Mammary epithelial cell (primary cell): ENCODE results near the gene ZBTB46.

Source experiments
- EZH2 ChIP-seq: IDR thresholded peaks from 2 replicates; pipeline ENCODE4 v1.6.1; 2012; ENCODE audit warnings: low read length, inconsistent platforms, borderline replicate concordance
- TF ChIP-seq, protein P1 (sequence below), 2 donors: IDR thresholded peaks in 1 of 2; conservative IDR thresholded peaks in 1 of 2; 2 replicates each; pipeline ENCODE4 v1.5.1; 2011 to 2012; ENCODE audit warnings: inconsistent platforms in 2 of 2, low read length in 2 of 2, mild to moderate bottlenecking in 2 of 2, control low read depth in 1 of 2, low read depth in 1 of 2; ENCODE audit not compliant: insufficient read depth in 1 of 2; ENCODE audit errors: extremely low read depth in 1 of 2

DNA sequence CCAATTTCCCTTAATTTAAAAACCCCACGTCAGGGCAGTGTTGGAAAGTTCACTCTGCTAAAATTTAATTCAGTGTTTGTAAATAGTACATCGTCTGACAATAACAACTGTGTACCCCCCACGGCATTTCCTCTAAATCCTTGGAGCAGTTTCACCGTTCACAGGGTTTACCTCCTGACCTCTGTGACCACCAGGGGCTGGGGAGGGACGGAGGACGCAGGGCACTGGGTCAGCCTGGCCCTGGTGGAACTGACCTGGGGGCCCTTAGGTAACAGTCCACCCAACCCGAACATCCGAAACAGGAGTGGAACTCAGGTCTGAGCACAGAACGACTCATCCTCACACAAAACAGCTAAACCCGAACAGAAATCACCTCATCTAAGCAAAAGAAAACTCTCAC, 2.1 kb downstream of the ZBTB46 start:
- TF ChIP-seq, protein P1, sequence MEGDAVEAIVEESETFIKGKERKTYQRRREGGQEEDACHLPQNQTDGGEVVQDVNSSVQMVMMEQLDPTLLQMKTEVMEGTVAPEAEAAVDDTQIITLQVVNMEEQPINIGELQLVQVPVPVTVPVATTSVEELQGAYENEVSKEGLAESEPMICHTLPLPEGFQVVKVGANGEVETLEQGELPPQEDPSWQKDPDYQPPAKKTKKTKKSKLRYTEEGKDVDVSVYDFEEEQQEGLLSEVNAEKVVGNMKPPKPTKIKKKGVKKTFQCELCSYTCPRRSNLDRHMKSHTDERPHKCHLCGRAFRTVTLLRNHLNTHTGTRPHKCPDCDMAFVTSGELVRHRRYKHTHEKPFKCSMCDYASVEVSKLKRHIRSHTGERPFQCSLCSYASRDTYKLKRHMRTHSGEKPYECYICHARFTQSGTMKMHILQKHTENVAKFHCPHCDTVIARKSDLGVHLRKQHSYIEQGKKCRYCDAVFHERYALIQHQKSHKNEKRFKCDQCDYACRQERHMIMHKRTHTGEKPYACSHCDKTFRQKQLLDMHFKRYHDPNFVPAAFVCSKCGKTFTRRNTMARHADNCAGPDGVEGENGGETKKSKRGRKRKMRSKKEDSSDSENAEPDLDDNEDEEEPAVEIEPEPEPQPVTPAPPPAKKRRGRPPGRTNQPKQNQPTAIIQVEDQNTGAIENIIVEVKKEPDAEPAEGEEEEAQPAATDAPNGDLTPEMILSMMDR (conservative IDR thresholded peaks at IDR 0.05 in 1 of 2, IDR thresholded peaks at IDR 0.05 in 1 of 2; ENCODE audit: extremely low read depth in 1 of 2, insufficient read depth in 1 of 2, low read depth in 1 of 2, low read length in 2 of 2) = no peak
- TF ChIP-seq EZH2 = no peak
